Thyroid gland (tissue), 4 donors: ENCODE measurements around the gene STXBP4. TPM values are rescaled to one million over a fixed set of nuclear protein-coding genes. Genes with fewer than 3 reads are reported as not detected.
"Not testable (repeated sequence)": the region's sequence is repeated elsewhere in the genome, so short reads cannot be mapped to it uniquely, and the experiment has no call there.

Source experiments
- DNase-seq, 2 donors: peaks; one replicate each; pipeline ENCODE4 v3.0.0-alpha.2; 2019
- H3K27ac ChIP-seq, 3 donors: fragments of 200-600 bp; sonication (generic); 1 replicate in 2 of 3; 2 replicates in 1 of 3; pipeline ENCODE4 v1.5.1; 2016 to 2019; ENCODE audit warnings: mild to moderate bottlenecking in 1 of 3, moderate library complexity in 1 of 3
- H3K27me3 ChIP-seq: fragments of 200-600 bp; sonication (generic); one replicate; pipeline ENCODE4 v1.5.1; 2019
- H3K36me3 ChIP-seq, 2 donors: fragments of 200-600 bp; sonication (generic); one replicate each; pipeline ENCODE4 v1.5.1; 2016 to 2019
- H3K4me1 ChIP-seq, 2 donors: fragments of 200-600 bp; sonication (generic); one replicate each; pipeline ENCODE4 v1.5.1; 2017 to 2019
- H3K4me3 ChIP-seq, 3 donors: fragments of 200-600 bp; sonication (generic); replicated peaks in 1 of 3; 1 replicate in 2 of 3; 2 replicates in 1 of 3; pipeline ENCODE4 v1.5.1; 2016; ENCODE audit warnings: mild to moderate bottlenecking in 1 of 3
- H3K9me3 ChIP-seq: fragments of 200-600 bp; sonication (generic); one replicate; pipeline ENCODE4 v1.5.1; 2017
- CTCF ChIP-seq, 6 experiments: fragments of 200-600 bp in 3 of 6; fragments of 450-650 bp in 3 of 6; sonication (generic) in 3 of 6; IDR thresholded peaks; one replicate each; pipeline ENCODE4 v1.5.1; 2016 to 2019; ENCODE audit warnings: antibody characterized with exemption in 6 of 6, mild to moderate bottlenecking in 2 of 6, inconsistent platforms in 1 of 6, moderate library complexity in 1 of 6
- POLR2A ChIP-seq, 2 donors: fragments of 450-650 bp; IDR thresholded peaks; one replicate each; pipeline ENCODE4 v1.6.1; 2017; ENCODE audit warnings: antibody characterized with exemption in 2 of 2, mild to moderate bottlenecking in 2 of 2, moderate library complexity in 1 of 2
- WGBS, 2 donors: methylation state at CpG; one replicate each; pipeline ENCODE4 v1.1.5; 2017; 5-methylcytosine and 5-hydroxymethylcytosine counted together
- intact Hi-C: fragments of 100-400 bp; cut with DNase I; formaldehyde crosslinking; loops from one replicate; pipeline ENCODE4 v1.15.1; 2023
- total RNA-seq, 4 donors: library from RNA; depleted of rRNA; stranded (reverse); fragments of >200 nt; gene quantifications; one replicate each; pipeline ENCODE4 v1.2.3, GENCODE V29; 2016

Gene STXBP4
- total RNA-seq, 4 donors from 2014 or later: 30.4 to 57.0 (median 52.8) TPM

- no peaks in the 10 kb centered on the region for H3K27me3 ChIP-seq
- H3K27ac ChIP-seq: no peak overlapping the region
- no peaks in the 10 kb centered on the region for H3K9me3 ChIP-seq
- H3K36me3 ChIP-seq: no peaks in the 10 kb centered on the region
- DNase-seq: no peak
- no peak overlapping the region for H3K4me3 ChIP-seq
- no peaks in the 10 kb centered on the region for H3K4me1 ChIP-seq
- TF ChIP-seq CTCF (IDR thresholded peaks at IDR 0.05) (no peak), POLR2A (IDR thresholded peaks at IDR 0.05) (no peak)
- intact Hi-C loops: no loop called here
Measured at GRCh38 chr17:55069983-55070529, 101.5 kb downstream of the STXBP4 start.

- H3K4me3 ChIP-seq: no peak overlapping the region
- WGBS, 2 donors: 84 to 88% methylated on average over 4 of the region's 4 CpGs
- no peaks in the 10 kb centered on the region for H3K36me3 ChIP-seq
- DNase-seq: no peak
- H3K9me3 ChIP-seq: no peaks in the 10 kb centered on the region
- TF ChIP-seq CTCF (IDR thresholded peaks at IDR 0.05) (no peak), POLR2A (IDR thresholded peaks at IDR 0.05) (no peak)
- no peaks in the 10 kb centered on the region for H3K4me1 ChIP-seq
- intact Hi-C loops: no loop called here
- H3K27ac ChIP-seq: no peak overlapping the region
- no peaks in the 10 kb centered on the region for H3K27me3 ChIP-seq
Measured at GRCh38 chr17:55072898-55073297, 104.3 kb downstream of the STXBP4 start.

GRCh38 chr17:55073467-55073866 is 104.9 kb downstream of the STXBP4 start:
- H3K27ac ChIP-seq, H3K27me3 ChIP-seq, H3K36me3 ChIP-seq, H3K9me3 ChIP-seq, H3K4me3 ChIP-seq, intact Hi-C loops, DNase-seq, H3K4me1 ChIP-seq: not testable (repeated sequence)
- WGBS, 2 donors: 92 to 97% methylated on average over 4 of the region's 4 CpGs

- no peak for TF ChIP-seq CTCF (IDR thresholded peaks at IDR 0.05)
- no peak for TF ChIP-seq POLR2A (IDR thresholded peaks at IDR 0.05)
Measured at GRCh38 chr17:55081559-55081958, 113.0 kb downstream of the STXBP4 start.

GRCh38 chr17:55086635-55087058 is 118.1 kb downstream of the STXBP4 start:
- Histone ChIP-seq H3K4me3 (no peak overlapping the region), H3K9me3 (no peaks in the 10 kb centered on the region), H3K36me3 (no peaks in the 10 kb centered on the region), H3K4me1 (peaks cover 15 to 19% of the 10 kb centered on the region in 2 donors), H3K27ac (no peak overlapping the region), H3K27me3 (no peaks in the 10 kb centered on the region)
- 71 to 82% methylated on average over 2 of the region's 2 CpGs for WGBS, 2 donors
- DNase-seq: no peak
- intact Hi-C loops: no loop called here
- no peak for TF ChIP-seq CTCF (IDR thresholded peaks at IDR 0.05)
- no peak for TF ChIP-seq POLR2A (IDR thresholded peaks at IDR 0.05)

More at GRCh38 chr17:55081559-55081958, 113.0 kb downstream of the STXBP4 start:
- intact Hi-C loops: no loop called here
- no peaks in the 10 kb centered on the region for H3K27me3 ChIP-seq
- H3K9me3 ChIP-seq: no peaks in the 10 kb centered on the region
- no peak for DNase-seq
- no peak overlapping the region for H3K4me3 ChIP-seq
- no peaks in the 10 kb centered on the region for H3K36me3 ChIP-seq
- H3K27ac ChIP-seq: no peak overlapping the region
- 81 to 91% methylated on average over 1 of the region's 1 CpG for WGBS, 2 donors
- H3K4me1 ChIP-seq: no peaks in the 10 kb centered on the region

GRCh38 chr17:55089256-55089655 is 120.7 kb downstream of the STXBP4 start:
- Histone ChIP-seq H3K9me3 (no peaks in the 10 kb centered on the region), H3K4me1 (peaks cover 15 to 21% of the 10 kb centered on the region in 2 donors), H3K36me3 (no peaks in the 10 kb centered on the region), H3K27me3 (no peaks in the 10 kb centered on the region), H3K4me3 (no peak overlapping the region), H3K27ac (peak overlapping the region in 1 of 3 donors; percentile 79)
- no peak for TF ChIP-seq CTCF (IDR thresholded peaks at IDR 0.05)
- TF ChIP-seq POLR2A (IDR thresholded peaks at IDR 0.05): no peak
- 93 to 97% methylated on average over 2 of the region's 2 CpGs for WGBS, 2 donors
- DNase-seq: no peak
- intact Hi-C loops: no loop called here
